GM18519 (cell line): ENCODE data around the gene ITGA4.

Experiments
- ATAC-seq: cut with Tn5 transposase; IDR thresholded peaks from one replicate; pipeline ENCODE4 v1.9.1; 2021; ENCODE audit warnings: mild to moderate bottlenecking, moderate library complexity; ENCODE audit not compliant: unreplicated experiment, low FRiP score

Gene ITGA4

DNA sequence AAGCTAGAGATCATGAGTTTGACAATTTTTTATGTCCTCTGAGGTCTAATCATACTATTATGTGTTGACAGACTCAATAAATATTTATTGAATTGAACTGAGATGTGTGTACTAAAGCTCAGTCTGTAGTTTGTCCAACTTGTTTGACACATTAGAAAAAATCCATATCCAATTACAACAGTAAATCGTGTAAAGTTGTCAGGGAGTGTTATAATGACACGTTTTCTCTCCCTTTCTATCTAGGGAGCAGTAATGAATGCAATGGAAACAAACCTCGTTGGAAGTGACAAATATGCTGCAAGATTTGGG, 28.4 kb downstream of the ITGA4 start:
- ATAC-seq, result no peak

- no peak for ATAC-seq
Observed at GRCh38 chr2:181499231-181499630, 42.0 kb downstream of the ITGA4 start.

DNA sequence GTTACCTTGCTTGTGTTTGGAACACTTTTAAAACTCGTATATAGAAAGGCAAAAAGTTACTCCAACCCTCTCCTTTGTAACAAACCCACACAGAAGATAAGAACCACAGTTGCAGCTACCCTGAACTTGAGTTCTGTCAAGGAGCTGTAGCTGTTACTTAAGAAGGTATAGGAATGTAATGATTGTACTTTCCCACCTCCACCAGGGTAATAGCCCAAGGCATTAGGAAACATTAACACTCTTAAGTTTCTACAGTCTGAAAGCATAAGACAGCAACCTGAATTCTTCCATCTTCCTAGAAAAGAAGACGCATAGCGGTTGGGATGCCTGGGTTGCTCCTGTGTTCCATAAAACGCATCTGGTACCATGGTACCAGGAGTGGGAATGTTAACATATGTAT, 43.0 kb downstream of the ITGA4 start:
- ATAC-seq, result no peak

DNA sequence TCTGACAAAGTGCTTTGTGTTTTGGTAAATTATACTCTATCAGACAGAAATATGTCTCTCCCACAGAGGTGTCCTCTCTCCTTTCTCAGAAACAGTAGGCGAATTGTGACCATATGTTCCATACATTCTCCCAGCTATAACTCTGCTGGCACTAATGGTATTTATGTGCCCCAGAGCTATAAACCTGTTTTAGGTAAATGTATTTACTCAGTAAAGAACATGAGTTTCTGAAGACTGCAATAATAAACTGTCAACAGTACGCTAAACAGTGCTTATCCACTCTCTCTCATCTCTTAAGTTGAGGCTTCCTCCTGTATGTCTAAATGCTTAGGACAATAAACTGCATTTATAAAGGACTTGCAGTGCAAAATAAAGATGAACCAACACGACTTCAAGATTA, 58.5 kb downstream of the ITGA4 start:
- no peak for ATAC-seq

GRCh38 chr2:181516992-181517391, 59.8 kb downstream of the ITGA4 start:
- ATAC-seq, result no peak

DNA sequence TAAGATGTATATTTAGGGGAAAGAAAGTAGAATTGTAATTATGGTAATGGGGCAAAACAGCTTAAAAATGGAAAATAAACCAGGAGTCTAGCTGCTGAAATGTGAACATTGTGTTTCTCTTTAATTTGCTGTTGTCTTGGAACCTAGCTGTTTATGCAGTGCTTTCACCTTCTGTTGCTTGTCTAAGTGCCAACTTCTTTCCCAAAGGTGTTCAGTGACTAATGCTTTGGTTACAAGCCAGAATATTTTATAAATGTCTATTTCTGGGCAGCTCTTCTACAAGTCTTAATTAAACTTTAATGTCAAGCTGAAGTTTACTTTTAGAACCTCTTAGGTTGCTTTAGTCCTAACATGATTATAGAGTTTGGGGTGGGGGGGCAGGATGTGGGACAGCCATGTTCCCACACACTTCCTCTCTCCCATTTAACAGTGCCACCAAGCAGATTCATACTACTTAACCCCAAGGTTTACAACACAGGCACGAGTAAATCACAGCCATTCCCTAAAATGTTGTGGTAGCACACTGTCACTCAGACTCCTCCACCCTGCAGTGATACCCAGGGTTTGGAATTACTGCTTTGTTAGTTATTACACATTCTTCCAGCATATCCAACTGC, 60.6 kb downstream of the ITGA4 start:
- ATAC-seq, result no peak

- ATAC-seq, result no peak
Observed at GRCh38 chr2:181520253-181520652, 63.1 kb downstream of the ITGA4 start.

DNA sequence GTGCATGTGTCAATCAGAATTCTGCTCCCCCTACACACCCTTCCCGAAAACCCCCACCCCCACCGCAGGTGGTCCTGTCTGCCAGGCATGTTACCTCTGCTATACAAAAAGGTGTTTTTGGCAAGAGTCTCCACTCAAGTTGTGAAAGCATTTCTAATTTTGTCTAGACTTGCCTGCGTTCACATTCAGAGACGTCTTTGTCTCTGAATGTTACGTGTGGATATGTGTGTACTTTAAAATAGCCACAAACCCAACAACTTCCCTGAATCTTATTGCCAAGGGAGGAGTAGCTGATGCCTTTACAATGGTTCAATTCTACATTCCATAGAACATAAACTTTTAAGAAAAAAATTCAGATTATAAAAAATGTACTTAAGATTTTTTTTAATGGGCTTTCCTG, 66.6 kb downstream of the ITGA4 start:
- ATAC-seq, result no peak

- ATAC-seq, result no peak
Observed at GRCh38 chr2:181526014-181526413, 68.8 kb downstream of the ITGA4 start.

- ATAC-seq, result no peak
Observed at GRCh38 chr2:181527058-181527457, 69.9 kb downstream of the ITGA4 start.

GRCh38 chr2:181528441-181528840, 71.3 kb downstream of the ITGA4 start:
- no peak for ATAC-seq

DNA sequence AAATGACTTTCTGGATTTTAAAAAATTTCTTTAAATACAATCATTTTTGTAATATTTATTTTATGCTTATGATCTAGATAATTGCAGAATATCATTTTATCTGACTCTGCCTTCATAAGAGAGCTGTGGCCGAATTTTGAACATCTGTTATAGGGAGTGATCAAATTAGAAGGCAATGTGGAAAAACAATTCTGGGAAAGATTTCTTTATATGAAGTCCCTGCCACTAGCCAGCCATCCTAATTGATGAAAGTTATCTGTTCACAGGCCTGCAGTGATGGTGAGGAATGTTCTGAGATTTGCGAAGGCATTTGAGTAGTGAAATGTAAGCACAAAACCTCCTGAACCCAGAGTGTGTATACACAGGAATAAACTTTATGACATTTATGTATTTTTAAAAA, 79.5 kb downstream of the ITGA4 start:
- no peak for ATAC-seq

- ATAC-seq, result no peak
Observed at GRCh38 chr2:181540421-181540820, 83.2 kb downstream of the ITGA4 start.

DNA sequence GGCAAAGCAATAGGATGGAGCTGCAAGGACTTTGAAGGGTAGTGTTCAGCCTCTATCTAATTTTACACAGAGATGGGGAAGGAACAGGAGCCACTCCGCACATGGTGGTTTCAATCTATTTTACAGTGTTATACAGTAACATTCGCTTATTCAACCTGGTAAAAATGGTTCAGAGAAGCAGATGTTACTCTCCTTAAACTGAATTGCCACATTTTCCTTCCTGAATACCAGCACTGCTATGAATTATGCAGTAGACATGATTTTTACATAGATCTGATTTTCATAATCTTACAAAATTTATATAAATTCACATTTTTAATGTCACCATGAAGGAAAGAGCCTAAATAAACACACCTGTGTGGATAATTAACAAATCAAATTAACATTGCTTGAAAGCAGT, 85.0 kb downstream of the ITGA4 start:
- no peak for ATAC-seq

DNA sequence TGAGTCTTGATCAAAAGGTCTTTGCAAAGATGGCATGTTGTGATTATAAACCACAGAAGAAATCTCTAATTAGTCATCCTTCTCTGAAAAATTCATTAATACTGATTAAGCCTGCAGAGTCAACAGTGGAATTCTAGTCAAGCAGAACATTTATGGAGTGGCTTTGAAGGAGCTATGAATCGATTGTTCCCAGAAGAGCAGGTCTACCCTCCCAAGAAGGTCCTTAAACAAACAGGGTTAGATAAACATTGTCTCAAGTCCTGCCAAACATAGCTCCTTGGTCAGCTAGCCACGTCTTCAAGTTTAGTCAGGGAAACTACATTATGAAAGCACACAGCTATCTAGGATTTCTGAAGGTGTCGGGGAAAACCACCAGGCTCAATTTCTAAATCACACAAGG, 88.9 kb downstream of the ITGA4 start:
- ATAC-seq, result no peak

- no peak for ATAC-seq
Observed at GRCh38 chr2:181552808-181553207, 95.6 kb downstream of the ITGA4 start.

DNA sequence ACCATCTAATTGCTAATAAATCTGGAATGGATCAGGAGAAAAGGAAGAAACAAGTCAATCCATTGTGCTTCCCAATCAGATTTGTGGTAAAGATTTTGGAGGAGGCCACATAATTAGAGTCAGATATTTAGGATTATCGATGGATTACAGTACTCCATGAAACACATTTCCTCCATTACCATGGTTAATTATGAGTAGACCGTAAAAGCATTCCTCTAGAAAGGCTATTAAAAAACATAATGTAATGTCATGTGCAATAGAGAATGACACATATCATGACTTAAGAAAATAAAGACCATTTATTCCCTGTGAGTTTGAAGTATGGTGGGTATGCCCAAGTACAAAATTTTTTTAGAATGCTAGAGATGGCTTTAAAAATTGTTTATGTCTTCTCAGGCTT, 96.1 kb downstream of the ITGA4 start:
- ATAC-seq, result no peak

GRCh38 chr2:181554061-181554830, 97.1 kb downstream of the ITGA4 start:
- ATAC-seq, result no peak

DNA sequence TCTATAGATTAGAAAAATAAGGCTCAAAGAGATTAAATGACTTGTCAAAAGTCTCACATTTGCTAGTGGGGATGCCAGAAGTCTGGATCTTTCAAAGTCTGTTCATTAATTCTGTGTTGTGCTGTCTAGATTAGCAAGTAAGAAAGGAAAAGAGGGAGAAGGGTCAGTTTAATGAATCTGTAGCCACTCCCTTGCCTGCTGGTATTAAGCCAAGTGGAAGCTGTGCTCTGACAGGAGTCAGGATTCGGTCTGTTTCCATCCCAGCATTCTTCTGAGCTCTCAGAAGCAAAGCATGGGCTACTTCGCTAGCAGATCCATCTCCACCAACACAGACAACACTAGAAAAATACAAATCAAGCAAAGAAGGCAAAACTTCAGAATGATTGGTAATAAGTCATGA, 101.2 kb downstream of the ITGA4 start:
- ATAC-seq, result no peak

DNA sequence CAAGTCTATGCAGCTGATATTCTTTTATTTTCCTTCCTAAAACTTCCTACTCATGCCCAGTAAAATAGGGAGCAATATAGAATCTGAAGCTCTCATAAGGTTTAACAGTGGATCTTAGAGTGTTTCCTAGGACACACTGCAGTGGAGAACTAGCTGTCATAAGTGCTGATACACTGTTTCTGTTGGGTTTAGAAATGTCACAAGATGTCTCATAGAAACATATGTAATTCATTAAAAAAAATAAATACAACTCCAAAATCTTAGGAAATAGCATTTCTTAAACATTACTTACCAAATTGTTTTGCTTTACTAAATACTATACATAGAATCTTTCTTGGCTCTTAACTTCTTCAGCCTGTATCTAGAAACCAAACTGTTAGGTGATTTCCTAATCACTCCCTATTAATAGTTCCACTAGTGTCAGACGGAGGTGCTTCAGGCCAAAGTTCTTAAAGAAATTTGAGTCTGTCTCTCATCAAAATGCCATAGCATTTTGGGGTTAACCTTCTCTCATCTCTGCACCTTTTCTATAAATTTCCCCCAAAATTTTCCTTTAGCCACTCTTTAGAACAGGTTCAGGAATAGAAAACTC, 106.0 kb downstream of the ITGA4 start:
- no peak for ATAC-seq

GRCh38 chr2:181566334-181567032, 109.3 kb downstream of the ITGA4 start:
- no peak for ATAC-seq

DNA sequence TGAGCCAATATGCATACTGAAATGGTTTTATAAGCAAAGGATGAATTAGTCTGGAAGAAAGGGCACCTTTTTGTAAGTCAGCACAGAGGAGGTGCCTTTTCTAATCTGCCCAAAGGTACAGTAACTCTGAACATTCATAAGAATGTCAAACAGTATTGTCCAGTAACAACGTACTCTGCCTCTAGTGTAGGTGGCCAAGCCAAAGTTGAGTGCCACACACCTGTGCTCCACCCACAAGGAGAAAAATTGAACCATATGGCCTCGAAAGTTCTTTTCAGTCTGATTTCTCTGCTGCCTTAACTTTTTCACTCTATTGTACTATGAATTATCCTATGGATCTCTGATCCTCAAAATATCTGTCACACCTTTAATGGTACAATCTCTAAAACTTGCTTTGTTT, 112.9 kb downstream of the ITGA4 start:
- ATAC-seq, result no peak
